Brain microvascular endothelial cell (primary cell): ENCODE measurements around the gene LAMB4.

Experiments
- DNase-seq: peaks from one replicate; pipeline ENCODE4 v3.0.0-alpha.2; 2020
- H3K27ac ChIP-seq: fragments of 250-450 bp; sonication (Bioruptor Pico); 2 replicates; pipeline ENCODE4 v1.5.1; 2020; ENCODE audit warnings: mild to moderate bottlenecking, moderate library complexity
- H3K27me3 ChIP-seq: fragments of 250-450 bp; sonication (Bioruptor Pico); replicated peaks from 2 replicates; pipeline ENCODE4 v1.5.1; 2020; ENCODE audit warnings: mild to moderate bottlenecking
- H3K36me3 ChIP-seq: fragments of 250-450 bp; sonication (Bioruptor Pico); replicated peaks from 2 replicates; pipeline ENCODE4 v1.5.1; 2020; ENCODE audit warnings: mild to moderate bottlenecking
- H3K4me3 ChIP-seq: 2 replicates; pipeline ENCODE4 v1.5.1; 2011; ENCODE audit warnings: low read depth, mild to moderate bottlenecking, control low read depth, low read length, moderate library complexity
- CTCF ChIP-seq: IDR thresholded peaks from 2 replicates; pipeline ENCODE4 v1.5.1; 2011; ENCODE audit warnings: low read depth, mild to moderate bottlenecking, moderate library complexity, low read length, control low read depth, inconsistent platforms; ENCODE audit errors: missing control alignments
- in situ Hi-C: cut with HindIII; loops from 2 replicates; pipeline ENCODE4 v1.10.0; 2017; ENCODE audit warnings: low sequenced_read_pairs, low pct_ligation_motif_present

LAMB4 gene

GRCh38 chr7:108118959-108119358 is 11.2 kb downstream of the LAMB4 start:
- H3K36me3 ChIP-seq: no peaks in the 10 kb centered on the region
- in situ Hi-C loops: no loop called here
- H3K27me3 ChIP-seq: no peaks in the 10 kb centered on the region
- no peak for DNase-seq
- no peak overlapping the region for H3K27ac ChIP-seq
- H3K4me3 ChIP-seq: no peak overlapping the region
- TF ChIP-seq CTCF: peak; percentile 45

- peak; percentile 71 for TF ChIP-seq CTCF
- Histone ChIP-seq H3K27me3 (no peaks in the 10 kb centered on the region), H3K4me3 (no peak overlapping the region), H3K27ac (no peak overlapping the region), H3K36me3 (no peaks in the 10 kb centered on the region)
- no peak for DNase-seq
- in situ Hi-C loops: no loop called here
Measured at GRCh38 chr7:108114117-108114841, 15.9 kb downstream of the LAMB4 start.

- in situ Hi-C loops: no loop called here
- no peak for DNase-seq
- Histone ChIP-seq H3K27ac (no peak overlapping the region), H3K27me3 (no peaks in the 10 kb centered on the region), H3K4me3 (no peak overlapping the region), H3K36me3 (no peaks in the 10 kb centered on the region)
- no peak for TF ChIP-seq CTCF
Measured at GRCh38 chr7:108112683-108113082, 17.5 kb downstream of the LAMB4 start.

GRCh38 chr7:108109221-108109908 is 20.8 kb downstream of the LAMB4 start:
- in situ Hi-C loops: no loop called here
- peak; percentile 65 for TF ChIP-seq CTCF
- DNase-seq: no peak
- no peak overlapping the region for H3K4me3 ChIP-seq
- no peak overlapping the region for H3K27ac ChIP-seq
- no peaks in the 10 kb centered on the region for H3K27me3 ChIP-seq
- H3K36me3 ChIP-seq: no peaks in the 10 kb centered on the region

GRCh38 chr7:108108131-108108530 is 22.0 kb downstream of the LAMB4 start:
- DNase-seq: no peak
- Histone ChIP-seq H3K36me3 (no peaks in the 10 kb centered on the region), H3K4me3 (no peak overlapping the region), H3K27ac (no peak overlapping the region), H3K27me3 (no peaks in the 10 kb centered on the region)
- in situ Hi-C loops: no loop called here
- no peak for TF ChIP-seq CTCF

GRCh38 chr7:108104324-108104723 is 25.8 kb downstream of the LAMB4 start:
- in situ Hi-C loops: no loop called here
- Histone ChIP-seq H3K27me3 (no peaks in the 10 kb centered on the region), H3K4me3 (no peak overlapping the region), H3K27ac (no peak overlapping the region), H3K36me3 (no peaks in the 10 kb centered on the region)
- TF ChIP-seq CTCF: no peak
- no peak for DNase-seq
